Measurements from ENCODE around the gene WDR70. TPM values are rescaled to one million over a fixed set of nuclear protein-coding genes. Genes with fewer than 3 reads are reported as not detected.
"Not testable (repeated sequence)": the region's sequence is repeated elsewhere in the genome, so short reads cannot be mapped to it uniquely, and the experiment has no call there.

Gene WDR70
- total and polyA plus RNA-seq, 5 donors, result 9.4 to 21.1 (median 16.7) TPM

DNA sequence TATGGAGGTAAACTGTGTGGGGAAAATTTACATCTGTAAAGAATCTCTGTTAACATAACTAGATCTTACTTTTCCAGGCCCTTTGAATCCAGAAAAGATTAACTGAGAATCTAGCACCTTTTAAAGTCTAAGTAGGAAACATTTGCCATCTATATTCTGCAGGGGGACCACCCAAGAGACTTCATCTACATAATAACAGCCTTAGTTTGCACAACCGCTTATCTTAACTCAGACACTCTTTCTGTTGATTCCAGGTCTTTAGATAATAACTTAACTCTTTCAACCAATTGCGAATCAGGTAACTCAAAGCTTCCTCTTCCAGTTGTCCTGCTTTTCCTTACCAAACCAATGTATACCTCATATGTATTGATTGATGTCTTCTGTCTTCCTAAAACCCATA, 407.3 kb downstream of the WDR70 start:
- no peak for ATAC-seq

DNA sequence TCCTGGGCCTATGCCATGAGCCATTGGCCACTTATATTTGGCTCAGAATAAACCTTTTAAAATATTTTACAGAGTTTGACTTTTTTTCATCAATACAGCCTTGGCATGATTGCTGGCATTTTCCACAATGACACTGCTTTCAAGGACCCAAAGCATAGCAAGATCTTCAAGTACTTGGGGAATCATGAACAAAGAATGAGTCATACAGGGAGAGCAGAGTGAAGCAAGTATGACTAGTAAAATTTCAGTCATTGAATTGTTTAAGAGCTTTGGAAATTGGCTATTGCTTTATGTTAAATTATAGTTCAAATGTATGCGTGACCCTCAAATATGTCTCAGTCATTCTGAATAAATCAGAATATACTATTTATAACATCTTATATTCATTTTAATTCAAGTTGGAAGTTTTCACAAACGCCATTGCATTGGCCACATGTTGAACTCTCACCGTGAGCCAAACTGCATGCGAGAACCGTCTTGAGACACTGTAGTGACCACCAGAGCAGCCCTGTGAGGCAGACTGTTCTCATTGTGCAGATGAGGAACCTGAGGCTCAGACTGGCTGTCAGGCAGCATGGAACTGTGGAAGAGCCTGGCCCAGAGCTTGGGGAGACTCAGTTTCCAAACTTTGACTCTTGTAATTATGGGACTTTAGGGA, 407.9 kb downstream of the WDR70 start:
- Histone ChIP-seq H3K27me3 (ENCODE audit: control insufficient read depth, insufficient read depth) (no peaks in the 10 kb centered on the region), H3K4me3 (ENCODE audit: low read length) (no peak overlapping the region), H3K9me3 (ENCODE audit: control insufficient read depth, low read length) (no peaks in the 10 kb centered on the region), H3K27ac (ENCODE audit: low read length) (no peak overlapping the region), H3K4me1 (ENCODE audit: control insufficient read depth, insufficient read depth, low read length) (no peaks in the 10 kb centered on the region)
- ATAC-seq, result no peak
- intact Hi-C loops (cut with DNase I), result no loop called here
- 88% methylated on average over 5 of the region's 5 CpGs for WGBS
- DNase-seq, result no peak

More for the DNA sequence above, 407.3 kb downstream of the WDR70 start:
- 87% methylated on average over 2 of the region's 2 CpGs for WGBS
- no peaks in the 10 kb centered on the region for H3K4me1 ChIP-seq (ENCODE audit: control insufficient read depth, insufficient read depth, low read length)
- intact Hi-C loops (cut with DNase I), result no loop called here
- no peak for DNase-seq
- H3K9me3 ChIP-seq (ENCODE audit: control insufficient read depth, low read length), result no peaks in the 10 kb centered on the region
- H3K27me3 ChIP-seq (ENCODE audit: control insufficient read depth, insufficient read depth), result no peaks in the 10 kb centered on the region
- no peak overlapping the region for H3K27ac ChIP-seq (ENCODE audit: low read length)
- no peak overlapping the region for H3K4me3 ChIP-seq (ENCODE audit: low read length)

DNA sequence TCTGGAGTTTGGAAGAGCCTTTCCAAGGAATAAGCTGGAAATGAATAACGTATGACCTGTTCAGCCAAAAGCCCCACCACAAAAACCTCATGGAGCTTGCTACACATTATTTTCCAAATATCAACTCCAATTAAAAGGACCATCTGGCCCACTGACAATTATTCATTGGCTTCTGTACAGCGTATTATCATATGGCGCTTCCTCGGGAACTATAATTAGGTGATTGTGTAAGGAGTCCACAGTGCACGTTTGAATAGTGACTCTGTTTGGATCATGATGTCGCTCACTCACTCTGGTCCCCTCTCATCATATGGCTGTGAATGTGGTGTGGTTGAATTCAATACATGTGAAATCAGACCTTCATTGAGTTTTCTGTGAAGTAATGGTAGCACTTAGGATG, 408.6 kb downstream of the WDR70 start:
- no peak overlapping the region for H3K4me3 ChIP-seq (ENCODE audit: low read length)
- ATAC-seq, result no peak
- 38% methylated on average over 6 of the region's 6 CpGs for WGBS

DNA sequence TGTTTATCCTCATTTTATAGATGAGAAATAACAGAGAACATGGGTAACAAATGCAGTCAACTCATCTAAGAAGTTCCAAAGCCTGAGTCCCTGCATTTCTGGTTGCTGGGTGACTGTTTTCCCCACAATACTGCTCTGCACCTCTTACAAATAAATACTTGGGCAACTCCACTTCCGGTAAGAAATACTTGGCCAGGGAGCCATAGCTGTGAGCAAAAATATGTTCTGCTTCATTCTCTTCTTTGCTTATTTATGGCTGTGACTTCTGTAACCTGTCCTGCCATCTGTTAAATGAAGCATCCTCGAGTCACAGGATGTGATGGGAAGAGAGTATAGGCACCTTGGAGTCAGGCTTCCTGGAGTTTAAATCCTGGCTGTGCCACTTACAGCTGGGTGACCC, 410.9 kb downstream of the WDR70 start:
- no peaks in the 10 kb centered on the region for H3K27me3 ChIP-seq (ENCODE audit: control insufficient read depth, insufficient read depth)
- no peak overlapping the region for H3K4me3 ChIP-seq (ENCODE audit: low read length)
- no peak for ATAC-seq
- WGBS, result 63% methylated on average over 2 of the region's 2 CpGs
- no peak overlapping the region for H3K27ac ChIP-seq (ENCODE audit: low read length)
- no peak for DNase-seq
- peaks cover 8% of the 10 kb centered on the region for H3K9me3 ChIP-seq (ENCODE audit: control insufficient read depth, low read length)
- no peaks in the 10 kb centered on the region for H3K4me1 ChIP-seq (ENCODE audit: control insufficient read depth, insufficient read depth, low read length)
- intact Hi-C loops (cut with DNase I), result no loop called here

More for the DNA sequence above, 408.6 kb downstream of the WDR70 start:
- peaks cover 2% of the 10 kb centered on the region for H3K9me3 ChIP-seq (ENCODE audit: control insufficient read depth, low read length)
- intact Hi-C loops (cut with DNase I), result no loop called here
- no peaks in the 10 kb centered on the region for H3K27me3 ChIP-seq (ENCODE audit: control insufficient read depth, insufficient read depth)
- no peak overlapping the region for H3K27ac ChIP-seq (ENCODE audit: low read length)
- no peaks in the 10 kb centered on the region for H3K4me1 ChIP-seq (ENCODE audit: control insufficient read depth, insufficient read depth, low read length)
- no peak for DNase-seq

DNA sequence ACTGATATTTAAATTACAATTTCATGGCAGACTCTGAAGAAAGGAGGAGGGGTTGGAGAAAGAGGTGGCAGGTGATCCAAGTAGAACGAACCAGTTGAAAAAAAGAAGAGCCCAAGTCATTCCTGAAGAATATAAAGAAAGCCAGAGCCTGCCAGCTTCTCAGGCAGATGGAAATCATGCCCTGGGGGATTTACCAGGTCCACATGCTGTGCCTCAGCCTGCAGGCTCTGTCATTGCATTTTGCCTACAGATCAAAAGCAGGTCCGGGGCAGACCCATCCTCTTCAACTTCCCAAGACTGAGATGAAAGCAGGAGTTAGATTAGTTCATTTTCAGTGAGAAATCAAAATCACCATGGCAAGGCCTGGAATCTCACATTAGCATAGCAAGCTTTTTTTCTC, 412.2 kb downstream of the WDR70 start:
- no peak for ATAC-seq
- 69% methylated on average over 2 of the region's 2 CpGs for WGBS
- no peaks in the 10 kb centered on the region for H3K4me1 ChIP-seq (ENCODE audit: control insufficient read depth, insufficient read depth, low read length)
- peaks cover 8% of the 10 kb centered on the region for H3K9me3 ChIP-seq (ENCODE audit: control insufficient read depth, low read length)
- DNase-seq, result no peak
- H3K27me3 ChIP-seq (ENCODE audit: control insufficient read depth, insufficient read depth), result no peaks in the 10 kb centered on the region
- no peak overlapping the region for H3K4me3 ChIP-seq (ENCODE audit: low read length)
- no peak overlapping the region for H3K27ac ChIP-seq (ENCODE audit: low read length)
- intact Hi-C loops (cut with DNase I), result no loop called here

DNA sequence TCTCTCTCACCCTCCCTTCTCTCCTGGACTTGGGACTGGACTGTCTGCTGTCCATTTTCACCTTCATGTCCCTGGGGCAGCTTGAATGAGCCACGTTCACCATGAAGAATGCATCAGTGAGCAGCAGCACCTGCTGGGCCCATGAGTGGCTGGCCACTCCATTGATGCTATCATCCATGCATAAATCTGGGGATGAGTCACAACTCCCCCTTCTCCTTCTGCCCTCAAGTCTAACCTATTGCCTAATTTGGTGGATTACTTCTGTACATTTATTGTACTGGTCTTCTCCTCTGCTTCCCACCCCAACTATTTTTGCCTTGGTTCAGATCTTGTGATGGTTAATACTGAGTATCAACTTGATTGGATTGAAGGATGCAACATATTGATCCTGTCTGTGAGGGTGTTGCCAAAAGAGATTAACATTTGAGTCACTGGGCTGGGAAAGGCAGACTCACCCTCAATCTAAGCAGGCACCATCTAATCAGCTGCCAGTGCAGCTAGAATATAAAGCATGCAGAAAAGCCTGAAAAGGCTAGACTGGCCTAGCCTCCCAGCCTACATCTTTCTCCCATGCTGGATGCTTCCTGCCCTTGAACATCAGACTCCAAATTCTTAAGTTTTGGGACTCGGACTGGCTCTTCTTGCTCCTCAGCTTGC, 414.0 kb downstream of the WDR70 start:
- Histone ChIP-seq H3K27me3 (ENCODE audit: control insufficient read depth, insufficient read depth) (no peaks in the 10 kb centered on the region), H3K4me3 (ENCODE audit: low read length) (no peak overlapping the region), H3K27ac (ENCODE audit: low read length) (no peak overlapping the region), H3K9me3 (ENCODE audit: control insufficient read depth, low read length) (peaks cover 10% of the 10 kb centered on the region), H3K4me1 (ENCODE audit: control insufficient read depth, insufficient read depth, low read length) (no peaks in the 10 kb centered on the region)
- ATAC-seq (no peak), DNase-seq (no peak)
- intact Hi-C loops (cut with DNase I), result no loop called here
- whole genome bisulfite sequencing, result 69% methylated on average over 2 of the region's 2 CpGs

DNA sequence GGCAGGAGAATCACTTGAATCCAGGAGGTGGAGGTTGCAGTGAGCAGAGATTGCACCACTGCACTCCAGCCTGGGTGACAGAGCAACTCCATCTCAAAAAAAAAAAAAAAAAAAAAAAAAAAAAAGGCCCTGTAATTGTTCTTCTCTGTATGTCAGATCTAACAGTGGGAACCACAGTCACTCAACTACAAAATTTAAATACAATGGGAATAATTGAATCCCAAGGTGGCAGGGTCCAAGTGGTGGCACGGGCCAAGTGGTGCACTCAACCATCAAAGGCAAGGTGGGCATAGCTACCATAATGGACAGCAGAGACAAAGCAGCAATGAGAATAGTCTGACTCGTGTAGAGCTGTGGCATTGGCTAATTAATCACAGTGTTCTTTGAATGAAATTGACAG, 416.2 kb downstream of the WDR70 start:
- H3K9me3 ChIP-seq (ENCODE audit: control insufficient read depth, low read length), result peaks cover 12% of the 10 kb centered on the region
- H3K27me3 ChIP-seq (ENCODE audit: control insufficient read depth, insufficient read depth); H3K4me1 ChIP-seq (ENCODE audit: control insufficient read depth, insufficient read depth, low read length); H3K27ac ChIP-seq (ENCODE audit: low read length); ATAC-seq; DNase-seq; intact Hi-C loops (cut with DNase I); H3K4me3 ChIP-seq (ENCODE audit: low read length): not testable (repeated sequence)
- WGBS, result 68% methylated on average over 2 of the region's 2 CpGs

DNA sequence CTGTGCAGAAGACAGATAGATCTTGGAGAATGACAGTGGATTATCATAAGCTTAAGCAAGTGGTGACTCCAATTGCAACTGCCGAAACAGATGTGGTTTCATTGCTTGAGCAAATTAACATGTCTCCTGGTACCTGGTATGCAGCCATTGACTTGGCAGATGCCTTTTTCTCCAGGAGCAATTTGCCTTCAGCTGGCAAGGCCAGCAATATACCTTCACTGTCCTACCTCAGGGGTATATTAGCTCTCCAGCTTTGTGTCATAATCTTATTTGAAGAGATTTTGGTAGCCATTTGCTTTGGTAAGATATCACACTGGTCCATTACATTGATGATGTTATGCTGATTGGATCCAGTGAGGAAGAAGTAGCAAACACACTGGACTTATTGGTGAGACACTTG, 417.3 kb downstream of the WDR70 start:
- intact Hi-C loops (cut with DNase I); H3K4me3 ChIP-seq (ENCODE audit: low read length); H3K27me3 ChIP-seq (ENCODE audit: control insufficient read depth, insufficient read depth); DNase-seq; H3K27ac ChIP-seq (ENCODE audit: low read length); ATAC-seq; H3K4me1 ChIP-seq (ENCODE audit: control insufficient read depth, insufficient read depth, low read length): not testable (repeated sequence)
- 95% methylated on average over 1 of the region's 1 CpG for WGBS
- peaks cover 13% of the 10 kb centered on the region for H3K9me3 ChIP-seq (ENCODE audit: control insufficient read depth, low read length)

DNA sequence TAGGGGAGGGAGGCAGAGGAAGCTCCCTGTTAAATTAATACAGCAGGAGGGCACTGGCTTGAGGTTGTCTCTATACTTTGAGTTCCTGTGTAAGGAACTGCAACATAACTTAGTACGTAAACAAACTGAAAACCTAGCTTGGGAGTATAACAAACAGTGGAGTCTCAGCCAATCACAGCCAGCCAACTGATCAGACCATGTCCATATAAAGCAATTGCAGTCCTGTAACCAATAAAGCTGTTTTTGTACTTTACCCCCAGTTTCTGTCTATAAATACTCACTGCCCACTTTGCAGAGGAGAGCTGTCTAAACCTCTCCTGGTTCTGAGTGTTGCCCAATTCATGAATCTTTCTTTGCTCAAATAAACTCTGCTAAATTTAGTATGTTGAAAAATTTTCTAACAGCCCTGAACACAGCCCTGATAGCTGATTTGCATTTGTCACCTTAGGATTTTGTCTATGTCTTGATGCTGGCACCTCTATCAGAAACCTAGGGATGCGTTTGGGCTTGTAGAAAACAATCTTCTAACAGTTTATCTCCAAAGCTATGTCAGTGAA, 420.8 kb downstream of the WDR70 start:
- H3K4me3 ChIP-seq (ENCODE audit: low read length), result no peak overlapping the region
- DNase-seq (no peak), ATAC-seq (no peak)
- intact Hi-C loops (cut with DNase I), result no loop called here
- 82% methylated on average over 2 of the region's 2 CpGs for WGBS
- peaks cover 8% of the 10 kb centered on the region for H3K9me3 ChIP-seq (ENCODE audit: control insufficient read depth, low read length)
- no peaks in the 10 kb centered on the region for H3K4me1 ChIP-seq (ENCODE audit: control insufficient read depth, insufficient read depth, low read length)
- H3K27ac ChIP-seq (ENCODE audit: low read length), result no peak overlapping the region
- no peaks in the 10 kb centered on the region for H3K27me3 ChIP-seq (ENCODE audit: control insufficient read depth, insufficient read depth)

DNA sequence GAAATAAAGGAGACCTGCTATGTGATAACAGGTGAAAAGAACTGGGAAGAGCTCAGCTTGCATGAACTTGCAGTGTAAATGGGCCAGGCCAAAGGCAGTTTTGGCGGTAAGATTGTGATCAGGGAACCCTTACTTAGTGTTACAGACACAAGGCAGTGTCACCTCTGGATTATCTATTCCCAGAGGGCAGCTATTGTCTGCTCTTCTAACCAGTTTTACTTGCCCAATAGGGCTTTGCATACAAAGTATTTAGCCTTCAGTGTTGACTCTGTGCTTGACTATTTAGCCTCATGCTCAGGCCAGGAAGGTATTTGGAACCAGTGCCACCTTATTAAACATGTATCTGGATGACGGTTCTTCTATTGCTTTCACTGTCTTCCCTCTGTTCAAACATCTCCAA, 422.4 kb downstream of the WDR70 start:
- H3K27ac ChIP-seq (ENCODE audit: low read length), result no peak overlapping the region
- H3K9me3 ChIP-seq (ENCODE audit: control insufficient read depth, low read length), result peaks cover 8% of the 10 kb centered on the region

More for the DNA sequence above, 422.4 kb downstream of the WDR70 start:
- Histone ChIP-seq H3K27me3 (ENCODE audit: control insufficient read depth, insufficient read depth) (no peaks in the 10 kb centered on the region), H3K4me1 (ENCODE audit: control insufficient read depth, insufficient read depth, low read length) (no peaks in the 10 kb centered on the region), H3K4me3 (ENCODE audit: low read length) (no peak overlapping the region)
- ATAC-seq (no peak), DNase-seq (no peak)
- intact Hi-C loops (cut with DNase I), result no loop called here
- 84% methylated on average over 2 of the region's 2 CpGs for WGBS

Data from right cardiac atrium (tissue), 5 donors.